ENCODE measurements around the gene SS18L1.

The SS18L1 gene

GRCh38 chr20:62202676-62203377, 59.3 kb downstream of the SS18L1 start:
- H3K4me3 Mint-ChIP-seq = no peak overlapping the region
- H3K36me3 Mint-ChIP-seq (ENCODE audit: insufficient read depth) = peaks cover 23% of the 10 kb centered on the region
- no peaks in the 10 kb centered on the region for H3K27me3 Mint-ChIP-seq
- H3K27ac Mint-ChIP-seq (ENCODE audit: low read depth) = no peak overlapping the region
- DNase-seq (ENCODE audit: low spot score in 2 of 2) (no peak), ATAC-seq (replicated peaks; ENCODE audit: extremely low read depth, poor library complexity, severe bottlenecking) (no peak)
- no peaks in the 10 kb centered on the region for H3K4me1 Mint-ChIP-seq
- no peaks in the 10 kb centered on the region for H3K9me3 Mint-ChIP-seq

- no peak for ATAC-seq (replicated peaks; ENCODE audit: extremely low read depth, poor library complexity, severe bottlenecking)
- Mint-ChIP-seq H3K36me3 (ENCODE audit: insufficient read depth) (peaks cover 20% of the 10 kb centered on the region), H3K4me1 (no peaks in the 10 kb centered on the region), H3K9me3 (no peaks in the 10 kb centered on the region), H3K27me3 (no peaks in the 10 kb centered on the region), H3K27ac (ENCODE audit: low read depth) (no peak overlapping the region), H3K4me3 (no peak overlapping the region)
- no peak for DNase-seq (ENCODE audit: low spot score in 2 of 2)
These were observed 59.9 kb downstream of the SS18L1 start for GRCh38 chr20:62203378-62204030.

- DNase-seq (ENCODE audit: low spot score in 2 of 2) = no peak
- no peaks in the 10 kb centered on the region for H3K9me3 Mint-ChIP-seq
- H3K4me1 Mint-ChIP-seq = no peaks in the 10 kb centered on the region
- peaks cover 4% of the 10 kb centered on the region for H3K36me3 Mint-ChIP-seq (ENCODE audit: insufficient read depth)
- no peaks in the 10 kb centered on the region for H3K27me3 Mint-ChIP-seq
- H3K4me3 Mint-ChIP-seq = no peak overlapping the region
- no peak overlapping the region for H3K27ac Mint-ChIP-seq (ENCODE audit: low read depth)
- no peak for ATAC-seq (replicated peaks; ENCODE audit: extremely low read depth, poor library complexity, severe bottlenecking)
These were observed 62.2 kb downstream of the SS18L1 start for GRCh38 chr20:62205618-62206387.

GRCh38 chr20:62206388-62206775, 62.8 kb downstream of the SS18L1 start:
- H3K4me3 Mint-ChIP-seq = no peak overlapping the region

GRCh38 chr20:62208061-62208794, 64.7 kb downstream of the SS18L1 start:
- H3K27ac Mint-ChIP-seq (ENCODE audit: low read depth) = no peak overlapping the region
- no peaks in the 10 kb centered on the region for H3K4me1 Mint-ChIP-seq
- DNase-seq (ENCODE audit: low spot score in 2 of 2) (no peak), ATAC-seq (replicated peaks; ENCODE audit: extremely low read depth, poor library complexity, severe bottlenecking) (no peak)
- no peaks in the 10 kb centered on the region for H3K36me3 Mint-ChIP-seq (ENCODE audit: insufficient read depth)
- H3K4me3 Mint-ChIP-seq = no peak overlapping the region
- H3K27me3 Mint-ChIP-seq = no peaks in the 10 kb centered on the region
- no peaks in the 10 kb centered on the region for H3K9me3 Mint-ChIP-seq

More at GRCh38 chr20:62206388-62206775, 62.8 kb downstream of the SS18L1 start:
- Mint-ChIP-seq H3K4me1 (no peaks in the 10 kb centered on the region), H3K27me3 (no peaks in the 10 kb centered on the region), H3K27ac (ENCODE audit: low read depth) (no peak overlapping the region), H3K9me3 (no peaks in the 10 kb centered on the region), H3K36me3 (ENCODE audit: insufficient read depth) (peaks cover 4% of the 10 kb centered on the region)
- DNase-seq (ENCODE audit: low spot score in 2 of 2) = no peak
- no peak for ATAC-seq (replicated peaks; ENCODE audit: extremely low read depth, poor library complexity, severe bottlenecking)

DNA sequence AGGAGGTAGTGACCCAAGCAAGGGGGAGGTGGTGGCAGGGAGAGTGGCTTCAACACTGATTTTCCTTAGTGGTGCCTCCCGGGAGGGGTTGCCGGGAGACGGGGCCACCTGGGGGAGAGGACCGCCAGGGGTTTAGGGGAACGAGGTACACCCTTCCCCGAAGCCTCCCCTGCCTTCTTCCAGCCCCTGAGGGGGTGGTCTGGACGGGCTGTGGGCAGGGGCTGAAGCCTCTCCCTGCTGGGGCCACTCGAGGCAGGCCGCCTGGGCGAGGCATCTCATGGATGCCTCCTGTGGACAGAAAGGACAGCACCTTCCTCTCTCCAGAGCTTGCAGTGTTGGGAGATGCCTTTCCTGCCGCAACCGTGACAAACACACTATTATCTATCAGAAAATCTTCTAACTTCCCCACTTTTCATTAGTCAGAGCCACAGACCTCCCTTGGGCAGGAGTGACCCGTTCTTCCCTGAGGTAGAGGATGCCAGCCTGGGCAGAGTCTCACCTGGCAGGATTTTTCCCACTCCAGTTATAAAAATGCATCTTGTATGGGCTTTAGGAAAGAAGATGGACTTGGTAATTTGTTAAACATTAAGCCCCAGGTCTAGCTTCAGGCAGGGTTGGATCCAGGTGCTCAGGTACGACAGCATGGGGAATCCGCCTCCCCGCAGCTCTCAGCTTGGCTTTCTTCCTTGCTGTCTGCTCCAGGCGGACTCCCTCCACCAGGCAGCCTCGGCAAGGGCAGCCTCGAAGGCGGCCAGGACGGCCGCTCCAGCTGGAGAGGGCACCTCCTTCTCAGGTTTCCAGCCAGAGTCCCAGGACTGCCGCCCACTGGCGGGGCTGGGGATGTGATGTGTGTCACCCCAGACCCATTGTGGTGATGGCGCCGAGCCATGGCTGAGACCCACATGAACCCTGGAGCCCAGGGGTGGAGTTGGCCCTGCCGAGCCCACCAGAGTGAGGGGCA, 65.5 kb downstream of the SS18L1 start:
- Mint-ChIP-seq H3K27ac (ENCODE audit: low read depth) (no peak overlapping the region), H3K4me3 (no peak overlapping the region), H3K4me1 (no peaks in the 10 kb centered on the region), H3K9me3 (no peaks in the 10 kb centered on the region), H3K27me3 (peaks cover under 1% of the 10 kb centered on the region), H3K36me3 (ENCODE audit: insufficient read depth) (no peaks in the 10 kb centered on the region)
- no peak for ATAC-seq (replicated peaks; ENCODE audit: extremely low read depth, poor library complexity, severe bottlenecking)
- DNase-seq (ENCODE audit: low spot score in 2 of 2) = no peak

GRCh38 chr20:62209850-62210495, 66.4 kb downstream of the SS18L1 start:
- Mint-ChIP-seq H3K36me3 (ENCODE audit: insufficient read depth) (no peaks in the 10 kb centered on the region), H3K9me3 (no peaks in the 10 kb centered on the region), H3K4me3 (no peak overlapping the region), H3K27ac (ENCODE audit: low read depth) (no peak overlapping the region), H3K4me1 (no peaks in the 10 kb centered on the region), H3K27me3 (peaks cover 9% of the 10 kb centered on the region)
- DNase-seq (ENCODE audit: low spot score in 2 of 2) (no peak), ATAC-seq (replicated peaks; ENCODE audit: extremely low read depth, poor library complexity, severe bottlenecking) (no peak)

DNA sequence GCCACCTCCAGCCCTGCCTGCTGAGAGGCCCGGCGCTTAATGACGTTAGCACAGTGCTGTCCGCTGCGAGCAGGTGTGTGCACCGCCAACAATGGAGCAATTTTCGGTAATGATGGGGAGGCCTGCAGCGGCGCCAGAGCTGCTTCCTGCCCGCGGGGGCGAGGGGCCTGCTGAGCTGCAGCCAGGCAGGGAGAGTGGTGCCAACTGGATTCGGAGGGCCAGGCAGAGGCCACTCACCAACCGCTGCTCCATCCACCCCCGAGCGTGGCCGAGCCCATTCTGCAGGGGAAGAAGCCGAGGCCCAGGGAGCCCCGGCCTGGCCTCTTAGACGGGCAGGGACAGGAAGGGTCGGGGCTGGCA, 66.9 kb downstream of the SS18L1 start:
- H3K4me1 Mint-ChIP-seq = no peaks in the 10 kb centered on the region
- H3K36me3 Mint-ChIP-seq (ENCODE audit: insufficient read depth) = no peaks in the 10 kb centered on the region
- H3K9me3 Mint-ChIP-seq = no peaks in the 10 kb centered on the region
- no peak for ATAC-seq (replicated peaks; ENCODE audit: extremely low read depth, poor library complexity, severe bottlenecking)
- no peak overlapping the region for H3K27ac Mint-ChIP-seq (ENCODE audit: low read depth)
- H3K4me3 Mint-ChIP-seq = no peak overlapping the region
- no peak for DNase-seq (ENCODE audit: low spot score in 2 of 2)
- H3K27me3 Mint-ChIP-seq = peaks cover 14% of the 10 kb centered on the region

DNA sequence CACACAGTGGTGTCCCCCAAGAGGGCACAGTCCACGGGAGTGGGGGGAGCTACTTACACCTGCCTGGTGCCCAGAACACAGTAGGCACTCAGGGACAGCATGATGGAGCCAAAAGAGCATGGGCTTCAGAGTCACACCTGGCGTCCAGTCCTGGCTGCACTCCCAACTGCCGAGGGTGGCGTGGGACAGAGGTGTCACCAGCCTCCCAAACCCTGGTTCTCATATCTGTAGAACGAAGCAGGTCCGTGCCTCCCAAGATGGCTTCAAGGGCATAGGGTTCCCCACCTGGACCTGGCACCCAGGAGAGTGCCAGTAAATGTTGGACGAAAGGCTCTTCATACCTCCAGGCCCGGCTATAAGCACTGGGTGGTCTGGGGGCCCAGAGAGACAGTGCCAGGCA, 67.6 kb downstream of the SS18L1 start:
- Mint-ChIP-seq H3K4me1 (no peaks in the 10 kb centered on the region), H3K27me3 (peaks cover 17% of the 10 kb centered on the region), H3K27ac (ENCODE audit: low read depth) (no peak overlapping the region), H3K9me3 (no peaks in the 10 kb centered on the region), H3K4me3 (no peak overlapping the region), H3K36me3 (ENCODE audit: insufficient read depth) (no peaks in the 10 kb centered on the region)
- ATAC-seq (replicated peaks; ENCODE audit: extremely low read depth, poor library complexity, severe bottlenecking) = no peak
- no peak for DNase-seq (ENCODE audit: low spot score in 2 of 2)

DNA sequence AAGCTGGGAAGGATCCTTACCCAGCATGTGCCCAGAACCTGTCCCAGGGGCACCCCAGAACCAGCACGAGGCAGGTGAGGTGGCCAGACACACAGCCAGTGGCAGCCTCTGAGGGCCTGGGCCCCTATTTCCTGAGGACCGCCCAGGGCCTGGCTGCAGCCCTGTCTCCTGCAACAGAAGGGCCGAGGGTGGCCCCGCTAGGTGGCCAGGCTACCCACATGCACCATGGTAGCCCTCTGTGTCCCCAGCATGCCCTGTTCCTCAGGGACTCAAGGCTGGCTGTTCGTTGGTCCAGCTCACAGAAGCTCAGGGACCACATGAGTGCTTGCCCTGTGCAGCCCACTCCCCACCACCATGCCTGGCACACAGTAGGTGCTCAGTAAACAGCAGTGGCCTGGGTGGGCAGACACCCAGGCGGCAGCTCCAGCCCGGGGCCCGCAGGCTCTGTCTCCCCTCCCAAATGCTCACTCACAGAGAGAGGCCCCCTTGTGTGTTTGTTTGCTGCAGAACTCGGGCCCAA, 68.3 kb downstream of the SS18L1 start:
- Mint-ChIP-seq H3K27me3 (peaks cover 17% of the 10 kb centered on the region), H3K4me1 (no peaks in the 10 kb centered on the region), H3K4me3 (no peak overlapping the region), H3K27ac (ENCODE audit: low read depth) (no peak overlapping the region), H3K36me3 (ENCODE audit: insufficient read depth) (no peaks in the 10 kb centered on the region), H3K9me3 (no peaks in the 10 kb centered on the region)
- ATAC-seq (replicated peaks; ENCODE audit: extremely low read depth, poor library complexity, severe bottlenecking) (no peak), DNase-seq (ENCODE audit: low spot score in 2 of 2) (no peak)

DNA sequence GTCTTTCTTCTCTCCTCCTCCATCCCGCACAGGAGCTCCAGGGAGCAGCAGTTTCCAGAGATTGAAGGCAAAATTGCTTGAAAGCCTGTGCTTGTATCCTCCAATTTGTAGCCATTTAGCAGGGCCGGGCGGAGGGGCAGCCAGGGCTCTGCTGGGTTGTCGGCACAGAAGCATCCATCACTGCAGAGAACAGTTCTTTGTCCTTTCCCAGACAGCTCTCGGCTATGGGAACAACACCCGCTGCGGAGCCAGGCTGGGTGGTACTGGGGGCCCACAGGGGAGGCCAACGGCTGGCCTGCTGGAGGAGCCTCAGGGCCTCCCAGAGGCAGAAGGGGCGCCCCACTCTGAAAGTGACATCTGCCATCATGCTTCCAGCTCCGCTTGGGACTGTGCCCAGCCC, 68.7 kb downstream of the SS18L1 start:
- ATAC-seq (replicated peaks; ENCODE audit: extremely low read depth, poor library complexity, severe bottlenecking) (no peak), DNase-seq (ENCODE audit: low spot score in 2 of 2) (no peak)
- no peaks in the 10 kb centered on the region for H3K36me3 Mint-ChIP-seq (ENCODE audit: insufficient read depth)
- peaks cover 22% of the 10 kb centered on the region for H3K27me3 Mint-ChIP-seq
- no peak overlapping the region for H3K27ac Mint-ChIP-seq (ENCODE audit: low read depth)
- H3K9me3 Mint-ChIP-seq = no peaks in the 10 kb centered on the region
- no peak overlapping the region for H3K4me3 Mint-ChIP-seq
- no peaks in the 10 kb centered on the region for H3K4me1 Mint-ChIP-seq
